Keratinocyte (primary cell): ENCODE data around the gene LRRC17. TPM values are rescaled to one million over a fixed set of nuclear protein-coding genes. Genes with fewer than 3 reads are reported as not detected.

Experiments used
- DNase-seq: peaks from one replicate; pipeline ENCODE4 v3.0.0-alpha.2; 2011; ENCODE audit warnings: low read depth, missing footprints, low spot score
- FAIRE-seq: peaks from 2 replicates; lab custom pipeline; 2011; peaks lifted over from hg19 to GRCh38; lab: Jason Lieb, UNC
- H2AFZ ChIP-seq: 2 replicates; pipeline ENCODE4 v1.6.0; 2012; ENCODE audit warnings: low read length, control low read depth, inconsistent platforms; ENCODE audit not compliant: control insufficient read depth
- H3K27ac ChIP-seq: 2 replicates; pipeline ENCODE4 v1.5.1; 2011; ENCODE audit warnings: low read length; ENCODE audit not compliant: control insufficient read depth, insufficient read depth
- H3K27me3 ChIP-seq: 3 replicates; pipeline ENCODE4 v1.6.0; 2011; ENCODE audit warnings: low read length; ENCODE audit not compliant: control insufficient read depth, insufficient read depth; ENCODE audit errors: extremely low read depth
- H3K36me3 ChIP-seq, 2 experiments: 2 replicates in 1 of 2; 3 replicates in 1 of 2; pipeline ENCODE4 v1.5.1; 2011; ENCODE audit warnings: low read length in 2 of 2, mild to moderate bottlenecking in 1 of 2; ENCODE audit not compliant: control insufficient read depth in 2 of 2, insufficient read depth in 2 of 2; ENCODE audit errors: extremely low read depth in 1 of 2
- H3K4me1 ChIP-seq: 3 replicates; pipeline ENCODE4 v1.5.1; 2011; ENCODE audit warnings: low read length; ENCODE audit not compliant: control insufficient read depth, insufficient read depth; ENCODE audit errors: extremely low read depth
- H3K4me2 ChIP-seq: 3 replicates; pipeline ENCODE4 v1.6.0; 2011; ENCODE audit warnings: low read depth, low read length; ENCODE audit not compliant: control insufficient read depth, insufficient read depth; ENCODE audit errors: extremely low read depth
- H3K4me3 ChIP-seq, 3 experiments: fragments of 200-600 bp in 1 of 3; sonication (generic) in 1 of 3; 2 replicates in 2 of 3; 3 replicates in 1 of 3; pipeline ENCODE4 v1.5.1; 2011 to 2016; ENCODE audit warnings: low read length in 3 of 3, mild to moderate bottlenecking in 3 of 3, control low read depth in 2 of 3, inconsistent platforms in 1 of 3, low read depth in 1 of 3, mixed read lengths in 1 of 3, mixed run types in 1 of 3, moderate library complexity in 1 of 3; ENCODE audit not compliant: control insufficient read depth in 2 of 3, insufficient read depth in 2 of 3; ENCODE audit errors: extremely low read depth in 1 of 3
- H3K79me2 ChIP-seq: 2 replicates; pipeline ENCODE4 v1.6.0; 2012; ENCODE audit warnings: low read length; ENCODE audit not compliant: control insufficient read depth, insufficient read depth
- H3K9ac ChIP-seq: 3 replicates; pipeline ENCODE4 v1.6.0; 2011; ENCODE audit warnings: low read length; ENCODE audit not compliant: control insufficient read depth, insufficient read depth; ENCODE audit errors: extremely low read depth
- H3K9me1 ChIP-seq: 3 replicates; pipeline ENCODE4 v1.6.0; 2011; ENCODE audit warnings: low read length; ENCODE audit not compliant: control insufficient read depth, insufficient read depth; ENCODE audit errors: extremely low read depth
- H3K9me3 ChIP-seq: 2 replicates; pipeline ENCODE4 v1.5.1; 2012; ENCODE audit warnings: low read depth, low read length; ENCODE audit not compliant: control insufficient read depth
- H4K20me1 ChIP-seq: 3 replicates; pipeline ENCODE4 v1.6.0; 2011; ENCODE audit warnings: low read length; ENCODE audit not compliant: control insufficient read depth, insufficient read depth; ENCODE audit errors: extremely low read depth
- EZH2 ChIP-seq: IDR thresholded peaks from one replicate; pipeline ENCODE4 v1.6.1; 2012; ENCODE audit warnings: inconsistent platforms, mild to moderate bottlenecking, low read length, moderate library complexity
- dilution Hi-C: fragments of 300-500 bp; cut with MboI; formaldehyde crosslinking; loops from one replicate; pipeline ENCODE4 v1.7.0; 2020; ENCODE audit warnings: low sequenced_read_pairs; ENCODE audit not compliant: extremely low pct_ligation_motif_present
- polyA minus RNA-seq, 3 experiments: library from RNA; depleted of rRNA, polyadenylated mRNA; stranded (reverse); fragments of >200 nt; gene quantifications; 1 replicate in 1 of 3; 2 replicates in 1 of 3; 3 replicates in 1 of 3; pipeline ENCODE4 v1.2.3, GENCODE V29; 2011
- polyA plus RNA-seq, 5 experiments: library from polyadenylated mRNA; depleted of rRNA in 3 of 5; stranded (reverse) in 3 of 5; stranded (forward) in 1 of 5; unstranded in 1 of 5; fragments of >200 nt; gene quantifications; 1 replicate in 1 of 5; 2 replicates in 3 of 5; 3 replicates in 1 of 5; pipeline versions ENCODE4 v1.2.1 to v1.2.3, GENCODE V29; 2011 to 2012; ENCODE audit warnings: missing spikeins in 2 of 5, low read depth in 1 of 5, low replicate concordance in 1 of 5
- TF ChIP-seq, protein P1 (sequence below), 3 experiments: IDR thresholded peaks in 1 of 3; conservative IDR thresholded peaks in 1 of 3; optimal IDR thresholded peaks in 1 of 3; 2 replicates in 2 of 3; 3 replicates in 1 of 3; pipeline versions ENCODE3 to v1.5.1; 2011; ENCODE audit warnings: low read length in 3 of 3, mild to moderate bottlenecking in 3 of 3, moderate library complexity in 2 of 3, control low read depth in 1 of 3, inconsistent platforms in 1 of 3; ENCODE audit not compliant: insufficient read depth in 2 of 3; ENCODE audit errors: extremely low read depth in 1 of 3

Gene LRRC17, protein sequence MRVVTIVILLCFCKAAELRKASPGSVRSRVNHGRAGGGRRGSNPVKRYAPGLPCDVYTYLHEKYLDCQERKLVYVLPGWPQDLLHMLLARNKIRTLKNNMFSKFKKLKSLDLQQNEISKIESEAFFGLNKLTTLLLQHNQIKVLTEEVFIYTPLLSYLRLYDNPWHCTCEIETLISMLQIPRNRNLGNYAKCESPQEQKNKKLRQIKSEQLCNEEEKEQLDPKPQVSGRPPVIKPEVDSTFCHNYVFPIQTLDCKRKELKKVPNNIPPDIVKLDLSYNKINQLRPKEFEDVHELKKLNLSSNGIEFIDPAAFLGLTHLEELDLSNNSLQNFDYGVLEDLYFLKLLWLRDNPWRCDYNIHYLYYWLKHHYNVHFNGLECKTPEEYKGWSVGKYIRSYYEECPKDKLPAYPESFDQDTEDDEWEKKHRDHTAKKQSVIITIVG
- 0.05 to 0.28 TPM (median 0.20 TPM) in 3 replicates for polyA plus RNA-seq
- 0.57 TPM for polyA plus RNA-seq (2011; ENCODE audit: low read depth)
- 0.05 TPM in 2 replicates for polyA plus RNA-seq (2011; cell fraction: cytosol; rRNA removed)
- 0.22 and 0.56 TPM in 2 replicates for polyA plus RNA-seq (2011; cell fraction: nucleus; rRNA removed)
- polyA plus RNA-seq (2012; ENCODE audit: low replicate concordance) = 0.09 and 0.62 TPM in 2 replicates
- polyA minus RNA-seq = 0.23 TPM in 1 of 3 replicates, not detected in the others
- not detected for polyA minus RNA-seq (2011; cell fraction: cytosol; rRNA and poly(A)+ RNA removed)
- 0.32 and 0.70 TPM in 2 replicates for polyA minus RNA-seq (2011; cell fraction: nucleus; rRNA and poly(A)+ RNA removed)

DNA sequence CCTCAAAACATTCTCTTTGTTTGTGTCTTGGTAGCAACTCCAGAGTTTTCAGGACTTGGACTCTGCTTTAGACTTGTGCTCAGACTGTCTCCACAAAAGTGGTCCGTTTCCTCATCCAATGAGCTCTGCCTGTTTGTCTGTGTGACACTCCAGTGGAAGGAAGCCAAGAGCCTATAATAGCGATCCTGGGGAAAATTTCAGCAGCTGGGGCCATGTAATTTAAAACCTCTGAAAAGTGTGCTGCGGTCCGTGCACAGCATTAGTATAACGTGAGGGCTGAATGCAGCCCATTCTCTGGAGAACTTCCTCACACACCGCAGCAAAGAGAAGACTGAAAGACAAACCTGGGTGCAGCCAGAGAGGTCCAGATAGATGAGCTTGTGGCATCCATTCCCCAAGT is at the start of gene LRRC17:
Gene LRRC17 (plus strand): TSS at position 259 of the 400 bp plus-strand sequence. CDS start 20,914 bp downstream, outside the sequence.
- H3K4me2 ChIP-seq = no peak within 1 kb of the TSS

DNA sequence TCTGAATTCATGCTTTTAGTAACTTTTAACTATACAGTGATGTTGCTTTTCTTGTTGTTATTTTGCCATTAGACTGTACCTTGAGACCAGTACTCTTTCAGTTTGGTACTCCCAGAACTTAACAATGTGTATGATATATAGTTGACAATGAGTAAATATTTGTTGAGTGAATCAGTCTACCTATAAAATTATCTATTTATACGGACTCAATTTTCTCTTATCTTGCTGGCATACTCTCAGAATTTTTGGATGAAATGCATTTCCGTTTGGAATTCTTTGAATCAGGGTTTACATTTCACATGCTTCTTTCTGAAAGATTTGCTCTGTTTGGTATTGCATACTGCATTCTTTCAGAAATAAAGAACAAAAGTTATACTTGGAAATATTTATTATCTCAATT is 47.8 kb upstream of the LRRC17 start:
- Histone ChIP-seq H3K4me2 (no peak overlapping the region), H3K9me1 (no peaks in the 10 kb centered on the region), H3K9ac (no peak overlapping the region), H4K20me1 (no peaks in the 10 kb centered on the region), H3K9me3 (no peaks in the 10 kb centered on the region), H3K27me3 (no peaks in the 10 kb centered on the region), H3K79me2 (no peaks in the 10 kb centered on the region), H3K36me3 (no peaks in the 10 kb centered on the region), H3K4me1 (no peaks in the 10 kb centered on the region), H3K27ac (no peak overlapping the region), H2AFZ (no peak overlapping the region), H3K4me3 (no peak overlapping the region)
- DNase-seq (no peak), FAIRE-seq (no peak)
- dilution Hi-C loops = no loop called here
- TF ChIP-seq EZH2 = no peak
- TF ChIP-seq, protein P1, sequence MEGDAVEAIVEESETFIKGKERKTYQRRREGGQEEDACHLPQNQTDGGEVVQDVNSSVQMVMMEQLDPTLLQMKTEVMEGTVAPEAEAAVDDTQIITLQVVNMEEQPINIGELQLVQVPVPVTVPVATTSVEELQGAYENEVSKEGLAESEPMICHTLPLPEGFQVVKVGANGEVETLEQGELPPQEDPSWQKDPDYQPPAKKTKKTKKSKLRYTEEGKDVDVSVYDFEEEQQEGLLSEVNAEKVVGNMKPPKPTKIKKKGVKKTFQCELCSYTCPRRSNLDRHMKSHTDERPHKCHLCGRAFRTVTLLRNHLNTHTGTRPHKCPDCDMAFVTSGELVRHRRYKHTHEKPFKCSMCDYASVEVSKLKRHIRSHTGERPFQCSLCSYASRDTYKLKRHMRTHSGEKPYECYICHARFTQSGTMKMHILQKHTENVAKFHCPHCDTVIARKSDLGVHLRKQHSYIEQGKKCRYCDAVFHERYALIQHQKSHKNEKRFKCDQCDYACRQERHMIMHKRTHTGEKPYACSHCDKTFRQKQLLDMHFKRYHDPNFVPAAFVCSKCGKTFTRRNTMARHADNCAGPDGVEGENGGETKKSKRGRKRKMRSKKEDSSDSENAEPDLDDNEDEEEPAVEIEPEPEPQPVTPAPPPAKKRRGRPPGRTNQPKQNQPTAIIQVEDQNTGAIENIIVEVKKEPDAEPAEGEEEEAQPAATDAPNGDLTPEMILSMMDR (optimal IDR thresholded peaks at IDR 0.05 in 1 of 3, IDR thresholded peaks at IDR 0.05 in 1 of 3, conservative IDR thresholded peaks at IDR 0.05 in 1 of 3; ENCODE audit: extremely low read depth in 1 of 3, insufficient read depth in 2 of 3, low read length in 3 of 3) = no peak

More for the DNA sequence above, at the start of gene LRRC17:
- Histone ChIP-seq H4K20me1 (no peaks in the 10 kb centered on the region), H3K9me1 (no peaks in the 10 kb centered on the region), H3K79me2 (no peaks in the 10 kb centered on the region), H3K4me3 (no peak within 1 kb of the TSS), H3K9ac (no peak within 1 kb of the TSS), H3K27ac (no peak within 1 kb of the TSS), H2AFZ (no peak within 1 kb of the TSS), H3K4me1 (peaks cover 9% of the 10 kb centered on the region), H3K36me3 (no peaks in the 10 kb centered on the region), H3K27me3 (no peaks in the 10 kb centered on the region), H3K9me3 (no peaks in the 10 kb centered on the region)
- DNase-seq = no peak
- dilution Hi-C loops = no loop called here
- FAIRE-seq = no peak
- no peak for TF ChIP-seq EZH2
- TF ChIP-seq, protein P1 (optimal IDR thresholded peaks at IDR 0.05 in 1 of 3, IDR thresholded peaks at IDR 0.05 in 1 of 3, conservative IDR thresholded peaks at IDR 0.05 in 1 of 3; ENCODE audit: extremely low read depth in 1 of 3, insufficient read depth in 2 of 3, low read length in 3 of 3) = no peak
